HuH-7.5 (cell line): ENCODE results near the gene COX15.
"Not testable (repeated sequence)": the region's sequence is repeated elsewhere in the genome, so short reads cannot be mapped to it uniquely, and the experiment has no call there.

Experiments used
- DNase-seq: peaks from one replicate; pipeline ENCODE4 v3.0.0; 2011; ENCODE audit warnings: low spot score

The COX15 gene

GRCh38 chr10:99732033-99732842, at the start of gene COX15, which contains the start of gene CUTC:
Gene COX15, minus strand, starts transcription at chr10:99732127. Its CDS starts 78 bp downstream, at chr10:99732049.
Gene CUTC, plus strand, starts transcription at chr10:99732234. Its CDS starts 115 bp downstream, at chr10:99732349.
- DNase-seq: peak; percentile 86

- no peak for DNase-seq
These were observed 47.4 kb upstream of the COX15 start for GRCh38 chr10:99779335-99779734.

- no peak for DNase-seq
These were observed 46.2 kb upstream of the COX15 start for GRCh38 chr10:99777918-99778714.

DNA sequence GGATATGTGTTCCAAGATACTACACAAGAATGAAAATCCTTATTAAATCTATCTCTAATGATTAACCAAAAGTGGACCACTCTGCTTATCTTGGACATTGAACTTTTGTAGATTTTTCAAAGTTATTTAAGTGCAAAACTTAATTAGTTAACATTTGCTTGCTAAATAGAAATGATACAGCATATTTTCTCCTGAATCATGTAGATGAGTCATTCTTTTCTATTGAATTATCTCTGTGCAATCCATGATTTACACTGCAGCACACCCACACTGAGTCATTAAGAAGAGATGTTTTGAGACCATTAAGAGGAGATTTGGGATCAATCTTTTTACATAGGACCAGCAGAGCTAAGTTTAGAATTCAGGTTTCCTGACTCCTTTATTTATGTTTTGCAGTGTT, 43.9 kb upstream of the COX15 start:
- no peak for DNase-seq

GRCh38 chr10:99770408-99771045, 38.6 kb upstream of the COX15 start:
- DNase-seq: no peak

DNA sequence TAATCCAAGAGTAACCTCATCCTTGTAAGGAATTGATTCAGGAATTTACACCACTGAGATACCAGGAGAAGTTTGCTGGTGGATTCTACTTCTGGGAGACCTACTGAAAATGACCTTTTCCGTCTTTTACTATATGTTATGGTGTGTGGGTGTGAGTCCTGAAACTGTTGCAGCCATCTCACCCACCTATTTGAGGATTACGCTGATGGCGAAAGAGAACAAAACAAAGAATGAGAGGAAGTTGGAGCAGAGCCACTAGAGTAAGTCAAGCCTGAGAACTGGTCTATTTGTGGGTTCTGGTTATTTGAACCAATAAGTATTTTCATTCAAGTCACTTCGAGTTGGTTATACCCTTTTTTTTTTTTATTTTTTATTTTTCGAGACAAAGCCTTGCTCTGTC, 37.8 kb upstream of the COX15 start:
- DNase-seq: no peak

DNA sequence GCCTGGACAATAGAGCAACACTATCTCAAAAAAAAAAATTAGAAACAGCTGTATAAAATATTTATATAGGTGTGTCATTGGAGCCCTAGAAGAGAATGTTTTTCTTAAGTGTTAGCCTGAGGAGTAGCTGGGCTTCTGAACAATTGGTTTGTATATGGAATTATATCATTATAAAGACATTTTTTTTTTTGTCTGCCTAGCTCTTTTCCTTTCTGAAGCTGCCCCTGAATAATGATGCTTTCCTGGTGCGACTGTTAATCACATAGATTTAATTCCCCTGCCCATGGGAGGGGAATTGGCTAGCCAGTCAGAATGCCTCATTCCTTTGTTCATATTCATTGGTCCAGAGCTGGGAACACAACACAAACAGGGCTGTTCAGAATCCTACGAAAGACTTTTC, 36.6 kb upstream of the COX15 start:
- DNase-seq: no peak

DNA sequence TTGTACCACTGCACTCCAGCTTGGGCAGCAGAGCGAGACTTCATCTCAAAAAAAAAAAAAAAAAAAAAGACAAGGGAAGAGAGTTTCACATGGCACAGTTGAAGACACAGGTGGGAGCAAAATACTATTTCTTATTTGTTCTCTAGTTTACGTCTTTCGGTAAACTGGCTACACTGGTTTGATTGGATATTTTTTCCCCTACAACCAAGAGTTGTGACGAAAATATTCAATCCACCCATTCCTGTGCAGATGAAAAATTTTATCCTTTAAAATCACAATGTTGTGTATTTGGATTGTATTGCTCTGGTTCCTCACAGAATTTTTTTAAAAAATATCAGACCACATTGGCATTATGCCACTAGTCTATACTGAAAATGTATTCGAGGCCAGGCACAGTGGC, 36.0 kb upstream of the COX15 start:
- DNase-seq: no peak

- no peak for DNase-seq
These were observed 34.4 kb upstream of the COX15 start for GRCh38 chr10:99766302-99766681.

DNA sequence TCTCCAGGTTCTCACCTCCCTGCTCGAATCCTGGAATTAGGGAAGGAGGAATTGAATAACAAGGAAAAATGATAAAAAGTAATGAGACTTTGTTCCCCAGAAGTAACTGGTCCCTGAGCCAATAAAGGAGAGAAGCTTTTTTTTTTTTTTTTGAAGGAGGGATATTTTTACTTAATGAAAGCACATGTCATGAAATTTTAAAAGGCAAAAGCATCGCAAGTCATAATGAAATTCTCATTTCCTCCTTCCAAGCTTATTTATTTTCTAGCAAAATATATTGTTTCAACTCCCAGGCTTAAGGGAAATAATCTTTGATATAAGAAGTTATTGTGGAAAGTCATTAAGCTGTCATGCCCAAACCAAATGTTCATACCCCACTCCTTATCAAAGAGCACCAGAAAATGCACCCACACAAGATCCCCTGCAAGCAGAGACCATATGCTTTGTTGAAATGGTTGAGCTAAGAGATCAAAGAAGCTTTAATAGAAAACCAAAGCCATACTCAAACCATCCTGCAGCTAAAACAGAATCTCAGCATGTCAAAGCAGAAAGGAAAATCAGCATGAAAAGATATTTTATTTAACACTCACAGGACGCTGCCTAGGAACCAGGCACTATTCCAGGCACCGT, 33.9 kb upstream of the COX15 start:
- DNase-seq: no peak

DNA sequence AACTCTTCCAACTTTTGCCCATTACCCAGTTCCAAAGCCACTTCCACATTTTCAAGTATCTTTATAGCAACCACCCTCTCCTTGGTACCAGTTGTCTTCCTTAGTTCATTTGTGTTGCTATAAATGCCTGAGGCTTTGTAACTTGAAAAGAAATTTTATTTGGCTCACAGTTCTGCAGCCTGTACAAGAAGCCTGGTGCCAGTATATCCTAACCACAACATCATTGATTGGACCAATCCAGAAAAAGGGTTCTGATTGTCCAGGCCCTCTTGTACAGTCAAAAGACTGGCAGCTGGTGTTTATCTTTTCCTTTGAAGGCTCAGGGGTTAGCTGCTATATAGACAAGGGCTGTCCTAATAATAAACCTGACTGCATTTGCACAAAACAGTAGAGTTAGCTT, 29.4 kb upstream of the COX15 start:
- no peak for DNase-seq

DNA sequence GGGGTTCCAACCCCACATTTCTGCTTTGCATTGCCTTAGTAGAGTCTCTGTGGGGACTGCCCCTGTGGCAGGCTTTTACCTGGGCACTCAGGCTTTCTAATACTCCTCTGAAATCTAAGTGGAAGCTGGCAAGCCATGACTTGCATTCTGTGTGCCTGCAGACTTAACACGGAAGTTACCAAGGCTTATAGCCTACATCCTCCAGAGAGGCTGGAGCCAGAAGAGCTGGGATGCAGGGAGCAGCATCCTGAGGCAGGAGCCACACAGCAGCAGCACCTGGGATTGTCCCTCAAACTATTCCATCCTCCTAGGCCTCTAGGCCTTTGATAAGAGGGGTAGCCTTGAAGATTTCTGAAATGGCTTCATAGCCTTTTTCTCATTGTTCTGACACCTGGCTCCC, 28.4 kb upstream of the COX15 start:
- no peak for DNase-seq

DNA sequence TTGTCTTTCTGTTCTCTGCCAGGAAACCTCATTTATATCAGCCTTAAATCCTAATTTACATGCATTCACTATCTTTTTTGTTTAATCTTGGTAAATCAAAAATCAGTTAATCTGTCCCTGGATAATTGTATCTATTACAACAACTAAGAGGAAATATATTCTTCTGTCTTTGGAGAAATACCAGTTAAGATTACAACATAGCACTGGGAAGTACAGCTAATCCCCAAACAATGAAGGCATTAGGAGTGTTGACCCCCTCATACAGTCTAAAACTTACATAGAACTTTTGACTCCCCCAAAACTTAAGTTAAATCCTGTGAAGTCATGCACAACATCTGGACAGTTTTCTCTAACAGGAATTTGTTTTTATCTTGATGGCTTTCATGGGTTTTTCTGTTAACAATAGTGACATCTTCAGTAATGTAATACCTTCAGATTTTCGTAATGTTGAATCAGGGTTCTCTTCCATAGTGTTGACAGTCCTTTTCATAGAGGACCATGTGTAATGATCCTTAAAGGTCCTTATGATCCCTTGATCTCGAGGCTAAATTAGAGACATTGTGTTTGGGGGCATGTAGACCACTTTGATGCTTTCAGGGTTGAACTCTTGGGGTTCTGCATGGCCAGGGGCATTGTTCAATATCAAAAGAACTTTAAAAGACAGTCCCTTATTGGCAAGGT, 26.4 kb upstream of the COX15 start:
- DNase-seq: no peak

DNA sequence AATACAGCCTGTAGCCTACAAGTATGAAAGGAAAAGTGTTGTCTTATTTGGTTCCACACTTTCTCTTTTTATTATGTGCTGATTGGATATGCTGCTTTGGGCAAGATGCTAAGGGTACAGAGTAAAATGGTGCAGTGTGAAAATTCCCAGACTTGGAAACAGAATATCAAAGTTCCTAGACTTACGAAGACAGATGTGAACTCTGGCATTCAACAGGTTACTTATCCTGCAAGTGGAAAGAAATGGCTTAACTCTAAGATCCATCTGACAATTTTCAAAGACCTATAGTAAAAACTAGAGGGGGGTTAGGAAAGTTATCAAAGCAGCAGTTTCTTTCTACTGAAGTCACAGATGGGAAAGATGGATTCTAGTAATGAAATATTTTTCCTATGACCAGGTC, 24.2 kb upstream of the COX15 start:
- DNase-seq: no peak

DNA sequence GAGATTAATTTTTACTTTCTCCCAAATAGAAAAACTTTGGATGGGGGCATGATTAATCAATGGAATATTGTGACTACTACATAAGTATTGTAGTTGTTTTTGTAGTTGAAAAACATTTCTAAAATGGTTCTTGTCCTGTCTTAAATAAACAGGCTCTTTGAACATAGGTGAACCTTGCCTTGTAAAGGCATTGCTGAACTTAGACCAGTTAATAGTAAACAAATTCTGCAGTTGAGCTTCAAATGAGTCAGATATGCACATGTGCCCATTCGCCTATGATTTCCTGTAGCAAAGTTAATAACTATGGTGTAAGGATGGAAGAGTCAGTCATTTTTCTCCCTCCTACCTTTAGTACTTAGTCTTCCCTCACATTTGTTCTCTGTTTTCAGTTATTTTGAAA, 22.7 kb upstream of the COX15 start:
- no peak for DNase-seq

GRCh38 chr10:99750641-99751040, 18.7 kb upstream of the COX15 start:
- DNase-seq: no peak

DNA sequence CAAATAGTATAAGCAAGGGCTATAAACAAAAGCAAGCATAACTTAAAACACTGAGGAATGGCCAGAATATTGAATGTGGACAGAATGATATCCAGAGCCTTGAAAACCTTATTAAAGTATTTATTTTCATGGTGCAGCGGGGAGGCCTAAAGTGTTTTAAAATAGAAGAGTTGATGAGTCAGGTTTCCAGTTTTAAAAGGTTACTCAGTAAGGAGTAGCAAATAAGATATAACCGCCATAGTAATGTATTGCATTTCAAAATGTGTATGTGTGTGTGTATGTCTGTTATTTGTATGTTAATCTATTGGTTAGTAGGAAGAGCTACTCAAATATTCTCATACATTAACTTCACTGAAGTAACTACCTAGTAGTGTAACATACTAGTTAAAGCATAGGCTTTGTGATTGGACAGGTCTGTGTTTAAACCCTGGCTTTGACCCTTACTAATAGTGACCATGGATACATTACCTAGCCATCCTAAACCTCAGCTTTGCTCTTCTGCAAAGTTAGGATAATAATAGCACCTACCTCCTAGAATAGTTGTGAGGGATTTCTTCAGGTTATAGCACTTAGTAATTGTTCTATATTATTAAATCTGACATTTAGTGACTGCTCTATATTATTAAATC, 17.0 kb upstream of the COX15 start:
- no peak for DNase-seq

GRCh38 chr10:99746166-99746565, 14.2 kb upstream of the COX15 start:
- not testable (repeated sequence) for DNase-seq

DNA sequence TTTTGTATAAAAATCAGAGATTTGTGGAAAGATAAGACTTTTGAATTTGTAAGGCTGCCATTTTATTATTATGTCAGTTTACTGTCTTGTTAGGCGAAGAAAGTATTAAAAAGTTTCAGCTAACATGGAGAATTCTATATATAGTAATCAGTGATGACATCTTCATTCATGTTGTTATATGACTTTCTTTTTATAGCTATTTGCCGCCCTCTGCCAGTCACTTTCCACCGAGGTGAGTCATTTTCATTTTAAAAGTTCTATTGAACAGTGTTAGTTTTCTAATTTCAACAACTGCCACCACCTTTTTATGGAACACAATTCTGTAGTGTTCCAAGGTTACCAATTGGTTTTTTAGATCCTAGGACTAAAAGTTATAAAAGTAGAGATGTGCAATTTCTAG, 11.9 kb upstream of the COX15 start:
- no peak for DNase-seq

DNA sequence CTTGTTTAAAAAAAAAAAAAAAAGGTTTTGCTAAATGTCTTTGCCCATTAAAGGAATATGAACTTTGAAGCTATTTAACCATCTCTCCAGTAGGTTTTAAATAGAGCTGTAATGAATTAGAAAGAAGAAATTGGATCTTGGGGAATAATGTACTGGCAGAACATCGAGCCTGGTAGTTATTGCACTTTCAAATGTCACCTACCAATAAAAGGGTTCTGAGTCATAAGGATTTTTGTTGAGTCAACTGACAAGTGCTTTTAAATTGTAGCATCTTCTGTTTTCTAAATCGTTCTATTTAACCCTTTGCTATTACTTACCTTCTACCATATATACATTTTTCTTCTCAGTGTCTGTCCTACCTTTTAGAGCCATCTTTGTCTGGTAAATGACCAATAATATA, 10.8 kb upstream of the COX15 start:
- no peak for DNase-seq

DNA sequence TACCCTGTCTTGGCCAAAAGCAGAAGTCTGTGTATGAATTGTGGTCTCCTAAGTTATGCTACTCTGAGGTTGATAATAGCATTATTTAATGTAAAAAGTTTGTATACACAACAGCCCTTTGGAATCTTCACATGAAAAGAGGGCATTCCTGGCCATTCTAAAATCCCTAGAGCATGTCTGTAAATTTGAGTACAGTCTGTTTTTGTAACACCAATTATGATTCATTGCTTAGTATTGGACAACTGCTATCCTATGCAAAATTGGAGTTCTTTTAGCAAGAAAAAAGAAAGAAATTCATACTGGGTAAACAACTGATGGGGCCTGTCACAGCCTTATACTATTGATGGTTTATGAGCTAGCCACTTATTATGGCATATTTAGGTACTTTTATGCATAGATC, 10.3 kb upstream of the COX15 start:
- no peak for DNase-seq
